ENCODE results near the gene NOTCH1.

Gene NOTCH1

GRCh38 chr9:136520053-136520540, 25.8 kb downstream of the NOTCH1 start:
- TF ChIP-seq SIN3A (IDR thresholded peaks at IDR 0.05; ENCODE audit: borderline replicate concordance, insufficient read depth, low read length) (no peak), TAF1 (IDR thresholded peaks at IDR 0.05; ENCODE audit: borderline replicate concordance, insufficient read depth, low read length) (no peak), FOXP2 (optimal IDR thresholded peaks at IDR 0.05; ENCODE audit: borderline replicate concordance, extremely low read depth, extremely low read length, insufficient read depth) (no peak), POLR2AphosphoS5 (IDR thresholded peaks at IDR 0.05; ENCODE audit: low read depth, low read length) (no peak), REST (IDR thresholded peaks at IDR 0.05; ENCODE audit: insufficient read depth in 1 of 2, low read depth in 2 of 2, low read length in 2 of 2) (no peak)

- no peak for TF ChIP-seq POLR2AphosphoS5 (IDR thresholded peaks at IDR 0.05; ENCODE audit: low read depth, low read length)
Measured at GRCh38 chr9:136519263-136520052, 26.4 kb downstream of the NOTCH1 start.

DNA sequence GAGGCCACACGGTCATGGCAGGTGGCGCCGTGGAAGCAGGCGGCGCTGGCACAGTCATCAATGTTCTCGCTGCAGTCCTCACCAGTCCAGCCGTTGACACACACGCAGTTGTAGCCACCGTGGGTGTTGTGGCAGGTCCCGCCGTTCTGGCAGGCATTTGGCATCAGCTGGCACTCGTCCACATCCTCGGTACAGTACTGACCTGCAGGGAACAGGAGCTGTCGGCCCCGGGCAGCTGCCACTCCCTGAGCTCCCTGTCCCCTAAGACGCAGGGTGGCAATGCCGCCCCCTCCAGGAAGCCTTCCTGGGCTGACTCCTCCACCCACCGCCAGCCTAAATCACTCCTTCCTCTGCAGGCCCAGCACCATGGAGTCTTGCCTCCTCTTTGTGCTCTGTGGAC, 27.2 kb downstream of the NOTCH1 start:
- no peak for TF ChIP-seq TAF1 (IDR thresholded peaks at IDR 0.05; ENCODE audit: borderline replicate concordance, insufficient read depth, low read length)
- no peak for TF ChIP-seq SIN3A (IDR thresholded peaks at IDR 0.05; ENCODE audit: borderline replicate concordance, insufficient read depth, low read length)
- TF ChIP-seq FOXP2 (optimal IDR thresholded peaks at IDR 0.05; ENCODE audit: borderline replicate concordance, extremely low read depth, extremely low read length, insufficient read depth), result no peak

GRCh38 chr9:136517950-136518349, 27.9 kb downstream of the NOTCH1 start:
- TF ChIP-seq FOXP2 (optimal IDR thresholded peaks at IDR 0.05; ENCODE audit: borderline replicate concordance, extremely low read depth, extremely low read length, insufficient read depth), result no peak
- TF ChIP-seq POLR2AphosphoS5 (IDR thresholded peaks at IDR 0.05; ENCODE audit: low read depth, low read length), result no peak
- TF ChIP-seq TAF1 (IDR thresholded peaks at IDR 0.05; ENCODE audit: borderline replicate concordance, insufficient read depth, low read length), result no peak
- TF ChIP-seq REST (IDR thresholded peaks at IDR 0.05; ENCODE audit: insufficient read depth in 1 of 2, low read depth in 2 of 2, low read length in 2 of 2), result no peak
- no peak for TF ChIP-seq SIN3A (IDR thresholded peaks at IDR 0.05; ENCODE audit: borderline replicate concordance, insufficient read depth, low read length)

GRCh38 chr9:136517012-136517743, 28.7 kb downstream of the NOTCH1 start:
- TF ChIP-seq TAF1 (IDR thresholded peaks at IDR 0.05; ENCODE audit: borderline replicate concordance, insufficient read depth, low read length), result no peak
- no peak for TF ChIP-seq REST (IDR thresholded peaks at IDR 0.05; ENCODE audit: insufficient read depth in 1 of 2, low read depth in 2 of 2, low read length in 2 of 2)
- no peak for TF ChIP-seq SIN3A (IDR thresholded peaks at IDR 0.05; ENCODE audit: borderline replicate concordance, insufficient read depth, low read length)
- no peak for TF ChIP-seq POLR2AphosphoS5 (IDR thresholded peaks at IDR 0.05; ENCODE audit: low read depth, low read length)
- TF ChIP-seq FOXP2 (optimal IDR thresholded peaks at IDR 0.05; ENCODE audit: borderline replicate concordance, extremely low read depth, extremely low read length, insufficient read depth), result no peak

- TF ChIP-seq POLR2AphosphoS5 (IDR thresholded peaks at IDR 0.05; ENCODE audit: low read depth, low read length) (no peak), TAF1 (IDR thresholded peaks at IDR 0.05; ENCODE audit: borderline replicate concordance, insufficient read depth, low read length) (no peak), FOXP2 (optimal IDR thresholded peaks at IDR 0.05; ENCODE audit: borderline replicate concordance, extremely low read depth, extremely low read length, insufficient read depth) (no peak), REST (IDR thresholded peaks at IDR 0.05; ENCODE audit: insufficient read depth in 1 of 2, low read depth in 2 of 2, low read length in 2 of 2) (no peak), SIN3A (IDR thresholded peaks at IDR 0.05; ENCODE audit: borderline replicate concordance, insufficient read depth, low read length) (no peak)
Measured at GRCh38 chr9:136516191-136516654, 29.6 kb downstream of the NOTCH1 start.
